ENCODE data around the gene SKAP2. TPM values are rescaled to one million over a fixed set of nuclear protein-coding genes. Genes with fewer than 3 reads are reported as not detected.

Gene SKAP2
- total and polyA plus RNA-seq, 2 experiments from 2014 or later = 2.5 to 4.4 TPM

GRCh38 chr7:26650103-26650502, 214.3 kb downstream of the SKAP2 start:
- no peaks in the 10 kb centered on the region for H3K79me2 ChIP-seq (replicated peaks; ENCODE audit: insufficient read depth)
- H3K9me2 ChIP-seq (ENCODE audit: insufficient read depth) = peaks cover 8% of the 10 kb centered on the region; the same call in 1 of the 2 replicates
- no peaks in the 10 kb centered on the region for H3K36me3 ChIP-seq (ENCODE audit: insufficient read depth)
- H2AFZ ChIP-seq = no peak overlapping the region
- H3K9me3 Mint-ChIP-seq = no peaks in the 10 kb centered on the region
- H3K27ac ChIP-seq (ENCODE audit: low read depth) = no peak overlapping the region
- H3K36me3 Mint-ChIP-seq (ENCODE audit: low read depth) = no peaks in the 10 kb centered on the region
- no peaks in the 10 kb centered on the region for H3K27me3 ChIP-seq (ENCODE audit: insufficient read depth)
- peaks cover 28% of the 10 kb centered on the region for H3K4me1 Mint-ChIP-seq
- peaks cover 27% of the 10 kb centered on the region for H3K4me1 ChIP-seq (ENCODE audit: insufficient read depth)
- peaks cover 2% of the 10 kb centered on the region for H3K27me3 Mint-ChIP-seq (ENCODE audit: insufficient read depth, low read depth, poor library complexity)
- TF ChIP-seq EZH2 (IDR thresholded peaks at IDR 0.05; ENCODE audit: low read depth, unreplicated experiment) (no peak), EZH2phosphoT487 (IDR thresholded peaks at IDR 0.05; ENCODE audit: unreplicated experiment) (no peak), JUNB (IDR thresholded peaks at IDR 0.05; ENCODE audit: unreplicated experiment) (no peak), ZNF114 (CRISPR knock-in tag; IDR thresholded peaks at IDR 0.05) (no peak)
- no peak overlapping the region for H3K4me3 Mint-ChIP-seq
- no peak overlapping the region for H3K4me3 ChIP-seq
- H3K27ac Mint-ChIP-seq = no peak overlapping the region
- no peaks in the 10 kb centered on the region for H3F3A ChIP-seq (replicated peaks; ENCODE audit: low read depth)
- H4K20me1 ChIP-seq (replicated peaks; ENCODE audit: insufficient read depth) = no peaks in the 10 kb centered on the region
- H3K4me2 ChIP-seq = no peak overlapping the region
- no peak for DNase-seq (ENCODE audit: low spot score)
- ATAC-seq = no peak

GRCh38 chr7:26649388-26649787, 215.0 kb downstream of the SKAP2 start:
- Mint-ChIP-seq H3K4me1 (peaks cover 21% of the 10 kb centered on the region), H3K9me3 (no peaks in the 10 kb centered on the region), H3K27ac (no peak overlapping the region), H3K36me3 (ENCODE audit: low read depth) (no peaks in the 10 kb centered on the region), H3K4me3 (no peak overlapping the region), H3K27me3 (ENCODE audit: insufficient read depth, low read depth, poor library complexity) (peaks cover 2% of the 10 kb centered on the region)
- ATAC-seq (no peak), DNase-seq (ENCODE audit: low spot score) (no peak)
- Histone ChIP-seq H3K27ac (ENCODE audit: low read depth) (no peak overlapping the region), H3K27me3 (ENCODE audit: insufficient read depth) (no peaks in the 10 kb centered on the region), H3F3A (replicated peaks; ENCODE audit: low read depth) (no peaks in the 10 kb centered on the region), H3K79me2 (replicated peaks; ENCODE audit: insufficient read depth) (no peaks in the 10 kb centered on the region), H3K4me2 (no peak overlapping the region), H3K9me2 (ENCODE audit: insufficient read depth) (peaks cover 8% of the 10 kb centered on the region; the same call in 1 of the 2 replicates), H3K36me3 (ENCODE audit: insufficient read depth) (no peaks in the 10 kb centered on the region), H2AFZ (no peak overlapping the region), H3K4me1 (ENCODE audit: insufficient read depth) (peaks cover 20% of the 10 kb centered on the region), H3K4me3 (no peak overlapping the region), H4K20me1 (replicated peaks; ENCODE audit: insufficient read depth) (no peaks in the 10 kb centered on the region)
- TF ChIP-seq ZNF462 (CRISPR knock-in tag; IDR thresholded peaks at IDR 0.05) = no peak
- TF ChIP-seq ETS1 (IDR thresholded peaks at IDR 0.05) = no peak
- no peak for TF ChIP-seq EZH2 (IDR thresholded peaks at IDR 0.05; ENCODE audit: low read depth, unreplicated experiment)

All from GM23338 (cell line).